NCI-H345 treated with DMSO at 0.1 percent for 48 hours (cell line): ENCODE data around the gene PFKL.
"Not testable (repeated sequence)": the region's sequence is repeated elsewhere in the genome, so short reads cannot be mapped to it uniquely, and the experiment has no call there.

Experiments used
- DNase-seq: peaks from one replicate; lab custom pipeline; 2025; ENCODE audit not compliant: unreplicated experiment; lab: John Stamatoyannopoulos, UW

The PFKL gene

GRCh38 chr21:44337941-44338895, 38.4 kb downstream of the PFKL start:
- peak; percentile 33 for DNase-seq

GRCh38 chr21:44338971-44339910, 39.4 kb downstream of the PFKL start, which contains the start of gene CFAP410:
Gene CFAP410 (minus strand): TSS chr21:44339390. CDS start chr21:44339194, 196 bp downstream.
- peak; percentile 94 for DNase-seq

- DNase-seq: not testable (repeated sequence)
Observed at GRCh38 chr21:44341726-44342458, 42.0 kb downstream of the PFKL start.

GRCh38 chr21:44342981-44343380, 43.1 kb downstream of the PFKL start:
- DNase-seq: not testable (repeated sequence)

- no peak for DNase-seq
Observed at GRCh38 chr21:44344541-44345183, 44.8 kb downstream of the PFKL start.

- DNase-seq: no peak
Observed at GRCh38 chr21:44345495-44345894, 45.6 kb downstream of the PFKL start.

GRCh38 chr21:44347911-44348451, 48.1 kb downstream of the PFKL start:
- DNase-seq: no peak

- no peak for DNase-seq
Observed at GRCh38 chr21:44348861-44349260, 49.0 kb downstream of the PFKL start.

GRCh38 chr21:44349416-44349846, 49.6 kb downstream of the PFKL start:
- no peak for DNase-seq

- no peak for DNase-seq
Observed at GRCh38 chr21:44349847-44350772, 50.3 kb downstream of the PFKL start.

- no peak for DNase-seq
Observed at GRCh38 chr21:44350773-44351481, 51.1 kb downstream of the PFKL start.

- no peak for DNase-seq
Observed at GRCh38 chr21:44351535-44352252, 51.8 kb downstream of the PFKL start.

GRCh38 chr21:44352253-44352860, 52.5 kb downstream of the PFKL start:
- no peak for DNase-seq

- DNase-seq: no peak
Observed at GRCh38 chr21:44353191-44353970, 53.5 kb downstream of the PFKL start, which contains the start of gene TRPM2. Gene TRPM2 (plus strand): TSS chr21:44353621. CDS start chr21:44353701, 80 bp downstream.

GRCh38 chr21:44354001-44354405, 54.1 kb downstream of the PFKL start:
- no peak for DNase-seq
